Ishikawa (cell line): ENCODE data around the gene CD180.

Source experiments
- CEBPB ChIP-seq: IDR thresholded peaks from 2 replicates; pipeline ENCODE4 v1.6.1; 2012
- CREB1 ChIP-seq: IDR thresholded peaks from 2 replicates; pipeline ENCODE4 v1.6.1; 2012; ENCODE audit warnings: low read depth
- EGR1 ChIP-seq: IDR thresholded peaks from 2 replicates; pipeline ENCODE4 v1.6.1; 2012
- EP300 ChIP-seq: IDR thresholded peaks from 2 replicates; pipeline ENCODE4 v1.6.1; 2012; ENCODE audit warnings: borderline replicate concordance
- FOXM1 ChIP-seq: IDR thresholded peaks from 2 replicates; pipeline ENCODE4 v1.6.1; 2012; ENCODE audit warnings: low read depth, borderline replicate concordance
- RAD21 ChIP-seq: IDR thresholded peaks from 2 replicates; pipeline ENCODE4 v1.6.1; 2012; ENCODE audit warnings: low read depth
- REST ChIP-seq: IDR thresholded peaks from 2 replicates; pipeline ENCODE4 v1.6.1; 2012; ENCODE audit warnings: low read depth, mild to moderate bottlenecking
- TAF1 ChIP-seq: IDR thresholded peaks from 2 replicates; pipeline ENCODE4 v1.6.1; 2012; ENCODE audit warnings: low read depth, mild to moderate bottlenecking
- TCF12 ChIP-seq: IDR thresholded peaks from 2 replicates; pipeline ENCODE4 v1.6.1; 2012; ENCODE audit warnings: low read depth
- TEAD4 ChIP-seq: IDR thresholded peaks from 2 replicates; pipeline ENCODE4 v1.6.1; 2012
- USF1 ChIP-seq: IDR thresholded peaks from 2 replicates; pipeline ENCODE4 v1.6.1; 2012
- YY1 ChIP-seq: IDR thresholded peaks from 2 replicates; pipeline ENCODE4 v1.6.1; 2012; ENCODE audit warnings: low read depth
- ZBTB7A ChIP-seq: IDR thresholded peaks from 2 replicates; pipeline ENCODE4 v1.6.1; 2012; ENCODE audit warnings: low read depth
- TF ChIP-seq, protein P1 (sequence below): IDR thresholded peaks from 2 replicates; pipeline ENCODE4 v1.6.1; 2012

GRCh38 chr5:67211926-67212325 lies 15.3 kb upstream of the CD180 start:
- TF ChIP-seq, protein P1, sequence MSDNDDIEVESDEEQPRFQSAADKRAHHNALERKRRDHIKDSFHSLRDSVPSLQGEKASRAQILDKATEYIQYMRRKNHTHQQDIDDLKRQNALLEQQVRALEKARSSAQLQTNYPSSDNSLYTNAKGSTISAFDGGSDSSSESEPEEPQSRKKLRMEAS = no peak
- no peak for TF ChIP-seq FOXM1
- no peak for TF ChIP-seq CREB1
- TF ChIP-seq EP300 = no peak
- TF ChIP-seq TAF1 = no peak
- no peak for TF ChIP-seq YY1
- no peak for TF ChIP-seq REST
- no peak for TF ChIP-seq RAD21
- TF ChIP-seq TEAD4 = no peak
- no peak for TF ChIP-seq USF1
- TF ChIP-seq EGR1 = no peak
- TF ChIP-seq TCF12 = no peak
- TF ChIP-seq ZBTB7A = no peak
- TF ChIP-seq CEBPB = no peak
